PFSK-1 (cell line): Measurements from ENCODE around the gene KCNIP1.

Source experiments
- FOXP2 ChIP-seq: optimal IDR thresholded peaks from 2 replicates; pipeline ENCODE3; 2011; ENCODE audit warnings: borderline replicate concordance, control low read depth, inconsistent platforms; ENCODE audit not compliant: insufficient read depth; ENCODE audit errors: extremely low read length, extremely low read depth
- POLR2AphosphoS5 ChIP-seq: IDR thresholded peaks from 2 replicates; pipeline ENCODE4 v1.6.1; 2012; ENCODE audit warnings: low read depth, mild to moderate bottlenecking, control low read depth, low read length, moderate library complexity
- REST ChIP-seq, 2 experiments: IDR thresholded peaks; 2 replicates each; pipeline versions ENCODE4 v1.6.1 to v1.8.0; 2011 to 2012; ENCODE audit warnings: low read depth in 2 of 2, low read length in 2 of 2, control low read depth in 1 of 2, inconsistent platforms in 1 of 2, mild to moderate bottlenecking in 1 of 2, moderate library complexity in 1 of 2; ENCODE audit not compliant: insufficient read depth in 1 of 2
- SIN3A ChIP-seq: IDR thresholded peaks from 2 replicates; pipeline ENCODE4 v1.6.1; 2012; ENCODE audit warnings: mild to moderate bottlenecking, low read length, moderate library complexity, borderline replicate concordance; ENCODE audit not compliant: insufficient read depth
- TAF1 ChIP-seq: IDR thresholded peaks from 2 replicates; pipeline ENCODE4 v1.6.1; 2012; ENCODE audit warnings: low read length, control low read depth, borderline replicate concordance; ENCODE audit not compliant: insufficient read depth

The KCNIP1 gene

GRCh38 chr5:170527991-170528390, 24.2 kb downstream of the KCNIP1 start:
- TF ChIP-seq POLR2AphosphoS5 (no peak), SIN3A (no peak), TAF1 (no peak), FOXP2 (no peak), REST (IDR thresholded peaks at IDR 0.05; ENCODE audit: insufficient read depth in 1 of 2, low read depth in 2 of 2, low read length in 2 of 2) (no peak)

GRCh38 chr5:170528976-170529375, 25.2 kb downstream of the KCNIP1 start:
- TF ChIP-seq SIN3A: no peak
- no peak for TF ChIP-seq POLR2AphosphoS5
- TF ChIP-seq REST (IDR thresholded peaks at IDR 0.05; ENCODE audit: insufficient read depth in 1 of 2, low read depth in 2 of 2, low read length in 2 of 2): no peak
- no peak for TF ChIP-seq TAF1
- TF ChIP-seq FOXP2: no peak

GRCh38 chr5:170532935-170533334, 29.1 kb downstream of the KCNIP1 start:
- TF ChIP-seq REST (IDR thresholded peaks at IDR 0.05; ENCODE audit: insufficient read depth in 1 of 2, low read depth in 2 of 2, low read length in 2 of 2) (no peak), FOXP2 (no peak), TAF1 (no peak), POLR2AphosphoS5 (no peak), SIN3A (no peak)

- TF ChIP-seq POLR2AphosphoS5 (no peak), TAF1 (no peak), SIN3A (no peak), FOXP2 (no peak), REST (IDR thresholded peaks at IDR 0.05; ENCODE audit: insufficient read depth in 1 of 2, low read depth in 2 of 2, low read length in 2 of 2) (no peak)
Observed at GRCh38 chr5:170533383-170533782, 29.6 kb downstream of the KCNIP1 start.

- TF ChIP-seq FOXP2 (no peak), POLR2AphosphoS5 (no peak)
Observed at GRCh38 chr5:170534177-170534576, 30.4 kb downstream of the KCNIP1 start.

- TF ChIP-seq FOXP2 (no peak), REST (IDR thresholded peaks at IDR 0.05; ENCODE audit: insufficient read depth in 1 of 2, low read depth in 2 of 2, low read length in 2 of 2) (no peak), SIN3A (no peak), POLR2AphosphoS5 (no peak), TAF1 (no peak)
Observed at GRCh38 chr5:170534941-170535340, 31.1 kb downstream of the KCNIP1 start.
